Upper lobe of right lung (tissue), 1 donor: ENCODE measurements around the gene CTNNA3. TPM values are rescaled to one million over a fixed set of nuclear protein-coding genes. Genes with fewer than 3 reads are reported as not detected.

ENCODE experiments used
- ATAC-seq: fragments of 200-7000 bp; cut with Tn5 transposase; one replicate; pipeline ENCODE4 v1.9.1; 2020; ENCODE audit warnings: mild to moderate bottlenecking, moderate library complexity
- DNase-seq: peaks from one replicate; pipeline ENCODE4 v3.0.0-alpha.2; 2020
- H3K27ac ChIP-seq: fragments of 200-600 bp; one replicate; pipeline ENCODE4 v1.8.0; 2022
- H3K27me3 ChIP-seq: fragments of 200-600 bp; one replicate; pipeline ENCODE4 v1.8.0; 2022; ENCODE audit warnings: mild to moderate bottlenecking
- H3K36me3 ChIP-seq: fragments of 200-600 bp; one replicate; pipeline ENCODE4 v1.8.0; 2022
- H3K4me1 ChIP-seq: fragments of 200-600 bp; one replicate; pipeline ENCODE4 v1.8.0; 2022
- H3K4me3 ChIP-seq: fragments of 200-600 bp; one replicate; pipeline ENCODE4 v1.8.0; 2022; ENCODE audit warnings: mild to moderate bottlenecking
- H3K9me3 ChIP-seq: fragments of 200-600 bp; one replicate; pipeline ENCODE4 v1.8.0; 2022
- CTCF ChIP-seq: fragments of 200-600 bp; IDR thresholded peaks from one replicate; pipeline ENCODE4 v1.8.0; 2022; ENCODE audit warnings: antibody characterized with exemption
- intact Hi-C: fragments of 100-400 bp; cut with DNase I; formaldehyde crosslinking; loops from one replicate; pipeline ENCODE4 v1.11.0; 2022
- total RNA-seq: library from RNA; stranded (reverse); fragmentation: NEBNext Ultra II Directional; extraction: Animal tissue kit (Norgen Biotek cat#: 25700); gene quantifications from one replicate; pipeline ENCODE4 v1.2.1, GENCODE V29; 2021
- donor health status: DM: no; HTN: yes; CAD: no; lungs with severe emphysema.

The CTNNA3 gene
- total RNA-seq, 1 donor from 2014 or later, result 0.67 TPM

GRCh38 chr10:66803174-66803573 lies 892.8 kb downstream of the CTNNA3 start:
- no peak for ATAC-seq

GRCh38 chr10:66799474-66799873 lies 896.5 kb downstream of the CTNNA3 start:
- no peaks in the 10 kb centered on the region for H3K36me3 ChIP-seq
- H3K9me3 ChIP-seq, result no peaks in the 10 kb centered on the region
- no peak for ATAC-seq
- no peaks in the 10 kb centered on the region for H3K27me3 ChIP-seq
- no peak overlapping the region for H3K4me3 ChIP-seq
- DNase-seq, result no peak
- no peak for TF ChIP-seq CTCF
- intact Hi-C loops, result no loop called here
- H3K27ac ChIP-seq, result no peak overlapping the region
- H3K4me1 ChIP-seq, result no peaks in the 10 kb centered on the region

More at GRCh38 chr10:66803174-66803573, 892.8 kb downstream of the CTNNA3 start:
- Histone ChIP-seq H3K27me3 (no peaks in the 10 kb centered on the region), H3K27ac (no peak overlapping the region), H3K36me3 (no peaks in the 10 kb centered on the region), H3K4me3 (no peak overlapping the region), H3K4me1 (no peaks in the 10 kb centered on the region), H3K9me3 (no peaks in the 10 kb centered on the region)
- intact Hi-C loops, result no loop called here
- TF ChIP-seq CTCF, result no peak
- DNase-seq, result no peak

- H3K27me3 ChIP-seq, result no peaks in the 10 kb centered on the region
- H3K4me1 ChIP-seq, result no peaks in the 10 kb centered on the region
- DNase-seq (no peak), ATAC-seq (no peak)
- no peaks in the 10 kb centered on the region for H3K36me3 ChIP-seq
- no peak for TF ChIP-seq CTCF
- intact Hi-C loops, result no loop called here
- H3K9me3 ChIP-seq, result no peaks in the 10 kb centered on the region
- H3K4me3 ChIP-seq, result no peak overlapping the region
- H3K27ac ChIP-seq, result no peak overlapping the region
Measured at GRCh38 chr10:66795866-66796265, 900.1 kb downstream of the CTNNA3 start.

- H3K9me3 ChIP-seq, result no peaks in the 10 kb centered on the region
- H3K27me3 ChIP-seq, result no peaks in the 10 kb centered on the region
- no peaks in the 10 kb centered on the region for H3K36me3 ChIP-seq
- ATAC-seq, result no peak
- no peaks in the 10 kb centered on the region for H3K4me1 ChIP-seq
- TF ChIP-seq CTCF, result no peak
- no peak for DNase-seq
- H3K4me3 ChIP-seq, result no peak overlapping the region
- H3K27ac ChIP-seq, result no peak overlapping the region
- intact Hi-C loops, result no loop called here
Measured at GRCh38 chr10:66792441-66792840, 903.6 kb downstream of the CTNNA3 start.

- Histone ChIP-seq H3K27me3 (no peaks in the 10 kb centered on the region), H3K36me3 (no peaks in the 10 kb centered on the region), H3K9me3 (no peaks in the 10 kb centered on the region), H3K27ac (no peak overlapping the region), H3K4me1 (no peaks in the 10 kb centered on the region), H3K4me3 (no peak overlapping the region)
- intact Hi-C loops, result no loop called here
- TF ChIP-seq CTCF, result no peak
- no peak for ATAC-seq
- no peak for DNase-seq
Measured at GRCh38 chr10:66788178-66788987, 907.6 kb downstream of the CTNNA3 start.
